Measurements from ENCODE around the gene TRPM3. TPM values are rescaled to one million over a fixed set of nuclear protein-coding genes. Genes with fewer than 3 reads are reported as not detected.

TRPM3 gene
- total RNA-seq, 1 experiment from 2014 or later: not detected

DNA sequence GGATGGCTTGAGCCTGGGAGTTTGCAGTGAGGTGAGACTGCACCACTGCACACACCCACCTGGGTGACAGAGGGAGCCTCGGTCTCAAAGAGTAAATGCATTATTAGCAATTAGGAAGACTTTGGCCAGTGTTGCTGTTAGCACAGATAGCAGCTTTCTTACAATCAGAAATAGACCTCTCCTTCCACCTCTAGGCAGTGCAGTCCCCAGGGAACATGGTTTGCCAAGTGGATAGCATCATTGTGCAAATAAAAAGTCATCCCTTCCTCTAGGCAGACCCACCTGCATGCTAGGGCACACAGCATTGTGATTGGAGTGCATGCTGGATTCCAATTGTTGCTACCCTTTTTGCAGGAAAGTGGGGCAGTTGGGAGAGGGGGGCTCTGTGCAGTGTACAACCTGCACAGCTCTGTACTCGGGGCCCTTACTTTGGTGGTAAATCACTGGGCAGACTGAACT, 629.1 kb downstream of the TRPM3 start:
- Mint-ChIP-seq H3K4me3 (ENCODE audit: unreplicated experiment) (no peak overlapping the region), H3K4me1 (ENCODE audit: low read depth, unreplicated experiment) (no peaks in the 10 kb centered on the region), H3K36me3 (ENCODE audit: insufficient read depth, unreplicated experiment) (peaks cover 4% of the 10 kb centered on the region), H3K27me3 (ENCODE audit: insufficient read depth, unreplicated experiment) (peaks cover 3% of the 10 kb centered on the region), H3K27ac (ENCODE audit: unreplicated experiment) (no peak overlapping the region), H3K9me3 (ENCODE audit: unreplicated experiment) (no peaks in the 10 kb centered on the region)
- intact Hi-C loops (cut with micrococcal nuclease; ENCODE audit: unreplicated experiment): no loop called here
- Histone ChIP-seq H3K36me3 (ENCODE audit: control insufficient read depth, insufficient read depth, low read length) (no peaks in the 10 kb centered on the region), H3K4me1 (no peaks in the 10 kb centered on the region), H3K4me3 (ENCODE audit: low read depth, low read length) (no peak overlapping the region), H3K27me3 (replicated peaks; ENCODE audit: control insufficient read depth, insufficient read depth, low read length) (no peaks in the 10 kb centered on the region), H3K9me3 (no peaks in the 10 kb centered on the region)
- BruUV-seq (replicated peaks): no TSS peak
- CTCF ChIA-PET: no interaction called here
- POLR2A ChIA-PET: no interaction called here
- TF ChIP-seq, protein P1, sequence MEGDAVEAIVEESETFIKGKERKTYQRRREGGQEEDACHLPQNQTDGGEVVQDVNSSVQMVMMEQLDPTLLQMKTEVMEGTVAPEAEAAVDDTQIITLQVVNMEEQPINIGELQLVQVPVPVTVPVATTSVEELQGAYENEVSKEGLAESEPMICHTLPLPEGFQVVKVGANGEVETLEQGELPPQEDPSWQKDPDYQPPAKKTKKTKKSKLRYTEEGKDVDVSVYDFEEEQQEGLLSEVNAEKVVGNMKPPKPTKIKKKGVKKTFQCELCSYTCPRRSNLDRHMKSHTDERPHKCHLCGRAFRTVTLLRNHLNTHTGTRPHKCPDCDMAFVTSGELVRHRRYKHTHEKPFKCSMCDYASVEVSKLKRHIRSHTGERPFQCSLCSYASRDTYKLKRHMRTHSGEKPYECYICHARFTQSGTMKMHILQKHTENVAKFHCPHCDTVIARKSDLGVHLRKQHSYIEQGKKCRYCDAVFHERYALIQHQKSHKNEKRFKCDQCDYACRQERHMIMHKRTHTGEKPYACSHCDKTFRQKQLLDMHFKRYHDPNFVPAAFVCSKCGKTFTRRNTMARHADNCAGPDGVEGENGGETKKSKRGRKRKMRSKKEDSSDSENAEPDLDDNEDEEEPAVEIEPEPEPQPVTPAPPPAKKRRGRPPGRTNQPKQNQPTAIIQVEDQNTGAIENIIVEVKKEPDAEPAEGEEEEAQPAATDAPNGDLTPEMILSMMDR (IDR thresholded peaks at IDR 0.05; ENCODE audit: insufficient read depth in 1 of 2, low read depth in 1 of 2, low read length in 1 of 2, severe bottlenecking in 1 of 2, unreplicated experiment in 1 of 2): no peak
- no peak for DNase-seq

DNA sequence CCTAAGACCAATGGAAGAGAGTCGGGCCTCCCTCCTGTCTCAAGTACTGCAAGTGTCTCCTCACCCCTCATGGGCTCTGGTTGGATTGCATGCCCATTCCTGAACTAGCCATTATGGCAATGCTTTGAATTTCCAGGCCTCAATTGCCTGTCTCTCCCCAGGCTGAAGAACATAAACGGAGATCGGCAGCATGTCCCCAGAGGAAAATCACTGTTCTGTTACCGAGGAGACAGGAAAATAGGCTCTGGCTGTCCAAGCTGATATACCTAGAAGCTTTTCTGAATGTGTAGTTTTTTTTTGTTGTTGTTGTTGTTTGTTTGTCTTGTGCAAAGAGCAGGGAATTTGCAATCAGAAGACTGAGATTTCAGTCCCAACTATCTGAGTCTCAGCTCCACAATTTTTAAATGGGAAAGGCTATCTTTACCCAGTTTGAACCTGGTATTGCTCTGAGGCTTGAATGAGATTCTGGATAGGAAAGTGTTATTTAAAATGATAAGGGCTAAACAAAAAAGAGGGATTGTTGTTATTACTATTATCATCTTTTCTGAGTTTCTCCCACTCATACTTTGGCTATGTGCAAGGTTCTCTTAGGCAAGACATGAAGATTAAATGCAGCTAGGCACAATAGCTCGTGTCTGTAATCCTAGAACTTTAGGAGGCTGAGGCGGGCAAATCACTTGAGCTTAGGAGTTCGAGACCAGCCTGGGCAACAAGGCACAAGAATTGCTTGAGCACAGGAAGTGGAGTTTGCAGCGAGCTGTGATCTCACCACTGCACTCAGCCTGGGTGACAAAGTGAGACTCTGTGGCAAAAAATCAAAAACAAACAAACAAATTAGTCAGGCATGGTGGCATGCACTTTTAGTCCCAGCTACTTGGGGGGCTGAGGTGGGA, 629.7 kb downstream of the TRPM3 start:
- no peak for DNase-seq
- Mint-ChIP-seq H3K4me1 (ENCODE audit: low read depth, unreplicated experiment) (no peaks in the 10 kb centered on the region), H3K36me3 (ENCODE audit: insufficient read depth, unreplicated experiment) (peaks cover 4% of the 10 kb centered on the region), H3K9me3 (ENCODE audit: unreplicated experiment) (no peaks in the 10 kb centered on the region), H3K27ac (ENCODE audit: unreplicated experiment) (no peak overlapping the region), H3K4me3 (ENCODE audit: unreplicated experiment) (no peak overlapping the region), H3K27me3 (ENCODE audit: insufficient read depth, unreplicated experiment) (peaks cover 3% of the 10 kb centered on the region)
- no peak overlapping the region for H3K4me3 ChIP-seq (ENCODE audit: low read depth, low read length)
- intact Hi-C loops (cut with micrococcal nuclease; ENCODE audit: unreplicated experiment): no loop called here
- H3K27me3 ChIP-seq (replicated peaks; ENCODE audit: control insufficient read depth, insufficient read depth, low read length): no peaks in the 10 kb centered on the region
- no peaks in the 10 kb centered on the region for H3K36me3 ChIP-seq (ENCODE audit: control insufficient read depth, insufficient read depth, low read length)
- POLR2A ChIA-PET: no interaction called here
- CTCF ChIA-PET: no interaction called here
- H3K9me3 ChIP-seq: no peaks in the 10 kb centered on the region
- no TSS peak for BruUV-seq (replicated peaks)
- H3K4me1 ChIP-seq: no peaks in the 10 kb centered on the region
- TF ChIP-seq, protein P1 (IDR thresholded peaks at IDR 0.05; ENCODE audit: insufficient read depth in 1 of 2, low read depth in 1 of 2, low read length in 1 of 2, severe bottlenecking in 1 of 2, unreplicated experiment in 1 of 2): no peak

DNA sequence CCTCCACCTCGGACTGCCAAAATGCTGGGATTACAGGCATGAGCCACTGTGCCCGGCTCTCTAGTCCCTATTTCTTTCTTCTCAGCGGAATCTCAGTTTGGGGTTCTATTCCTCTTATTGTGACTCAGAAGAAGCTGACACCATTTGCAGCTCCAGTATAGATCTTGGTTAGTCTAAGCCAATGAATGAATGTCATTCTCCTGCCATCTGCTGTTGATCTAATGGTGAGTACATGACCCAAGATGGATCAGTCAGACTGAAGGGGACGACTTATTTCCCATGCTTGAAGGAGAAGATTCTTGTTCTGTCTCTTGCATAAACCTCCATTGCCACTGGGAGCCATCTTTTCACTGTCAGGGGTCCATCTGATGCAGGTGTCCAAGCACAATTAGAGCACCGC, 630.9 kb downstream of the TRPM3 start:
- Histone ChIP-seq H3K36me3 (ENCODE audit: control insufficient read depth, insufficient read depth, low read length) (no peaks in the 10 kb centered on the region), H3K4me3 (ENCODE audit: low read depth, low read length) (no peak overlapping the region), H3K9me3 (no peaks in the 10 kb centered on the region), H3K27me3 (replicated peaks; ENCODE audit: control insufficient read depth, insufficient read depth, low read length) (no peaks in the 10 kb centered on the region), H3K4me1 (no peaks in the 10 kb centered on the region)
- intact Hi-C loops (cut with micrococcal nuclease; ENCODE audit: unreplicated experiment): no loop called here
- H3K4me3 Mint-ChIP-seq (ENCODE audit: unreplicated experiment): no peak overlapping the region
- DNase-seq: no peak
- H3K27ac Mint-ChIP-seq (ENCODE audit: unreplicated experiment): no peak overlapping the region
- POLR2A ChIA-PET: no interaction called here
- CTCF ChIA-PET: no interaction called here
- peaks cover 4% of the 10 kb centered on the region for H3K36me3 Mint-ChIP-seq (ENCODE audit: insufficient read depth, unreplicated experiment)
- TF ChIP-seq, protein P1 (IDR thresholded peaks at IDR 0.05; ENCODE audit: insufficient read depth in 1 of 2, low read depth in 1 of 2, low read length in 1 of 2, severe bottlenecking in 1 of 2, unreplicated experiment in 1 of 2): no peak
- H3K27me3 Mint-ChIP-seq (ENCODE audit: insufficient read depth, unreplicated experiment): peaks cover 3% of the 10 kb centered on the region
- no peaks in the 10 kb centered on the region for H3K4me1 Mint-ChIP-seq (ENCODE audit: low read depth, unreplicated experiment)
- BruUV-seq (replicated peaks): no TSS peak
- no peaks in the 10 kb centered on the region for H3K9me3 Mint-ChIP-seq (ENCODE audit: unreplicated experiment)
